Liver (tissue), 9 donors: ENCODE data around the gene ARMC7. TPM values are rescaled to one million over a fixed set of nuclear protein-coding genes. Genes with fewer than 3 reads are reported as not detected.

Source experiments
- DNase-seq: peaks from one replicate; pipeline ENCODE4 v3.0.0-alpha.2; 2017; ENCODE audit warnings: low spot score
- H3K27ac ChIP-seq, 2 donors: one replicate each; pipeline ENCODE4 v1.7.0; 2013; ENCODE audit warnings: inconsistent platforms in 2 of 2, low read length in 2 of 2, control low read depth in 1 of 2, low read depth in 1 of 2, mild to moderate bottlenecking in 1 of 2
- H3K27me3 ChIP-seq, 4 donors: one replicate each; pipeline versions ENCODE4 v1.6.1 to v1.7.0; 2013; ENCODE audit warnings: low read length in 3 of 4, inconsistent platforms in 1 of 4, mild to moderate bottlenecking in 1 of 4, moderate library complexity in 1 of 4; ENCODE audit not compliant: control insufficient read depth in 4 of 4, insufficient read depth in 4 of 4
- H3K36me3 ChIP-seq, 4 donors: one replicate each; pipeline versions ENCODE4 v1.6.1 to v1.7.0; 2013; ENCODE audit warnings: low read length in 3 of 4, mild to moderate bottlenecking in 3 of 4, low read depth in 1 of 4, moderate library complexity in 1 of 4; ENCODE audit not compliant: control insufficient read depth in 4 of 4, insufficient read depth in 3 of 4
- H3K4me1 ChIP-seq, 4 donors: one replicate each; pipeline versions ENCODE4 v1.6.1 to v1.7.0; 2013; ENCODE audit warnings: low read length in 3 of 4, mild to moderate bottlenecking in 3 of 4, moderate library complexity in 1 of 4; ENCODE audit not compliant: control insufficient read depth in 4 of 4, insufficient read depth in 4 of 4
- H3K4me3 ChIP-seq, 3 donors: one replicate each; pipeline versions ENCODE4 v1.6.1 to v1.7.0; 2013; ENCODE audit warnings: low read length in 3 of 3, control low read depth in 1 of 3, low read depth in 1 of 3, mild to moderate bottlenecking in 1 of 3
- H3K9ac ChIP-seq, 2 donors: one replicate each; pipeline ENCODE4 v1.7.0; 2013; ENCODE audit warnings: low read length in 2 of 2, mild to moderate bottlenecking in 2 of 2, moderate library complexity in 2 of 2, control low read depth in 1 of 2, low read depth in 1 of 2
- H3K9me3 ChIP-seq, 4 donors: one replicate each; pipeline versions ENCODE4 v1.6.1 to v1.7.0; 2013; ENCODE audit warnings: low read length in 3 of 4; ENCODE audit not compliant: control insufficient read depth in 4 of 4
- ATF3 ChIP-seq: IDR thresholded peaks from 2 replicates; pipeline ENCODE4 v1.6.1; 2016; ENCODE audit warnings: antibody characterized with exemption
- EGR1 ChIP-seq, 2 donors: IDR thresholded peaks; 2 replicates each; pipeline ENCODE4 v1.6.1; 2016 to 2018; ENCODE audit warnings: antibody characterized with exemption in 2 of 2, low read depth in 2 of 2
- FOXA1 ChIP-seq: IDR thresholded peaks from 2 replicates; pipeline ENCODE4 v1.6.1; 2016; ENCODE audit warnings: antibody characterized with exemption
- GABPA ChIP-seq, 2 donors: IDR thresholded peaks in 1 of 2; conservative IDR thresholded peaks in 1 of 2; 2 replicates each; pipeline ENCODE4 v1.6.1; 2016; ENCODE audit warnings: antibody characterized with exemption in 2 of 2, mild to moderate bottlenecking in 1 of 2, moderate library complexity in 1 of 2
- HNF4A ChIP-seq, 2 donors: conservative IDR thresholded peaks; 2 replicates each; pipeline ENCODE4 v1.6.1; 2016; ENCODE audit warnings: antibody characterized with exemption in 2 of 2, mild to moderate bottlenecking in 2 of 2
- NR2F2 ChIP-seq: IDR thresholded peaks from 2 replicates; pipeline ENCODE4 v1.6.1; 2016; ENCODE audit warnings: antibody characterized with exemption
- REST ChIP-seq: IDR thresholded peaks from 2 replicates; pipeline ENCODE4 v1.6.1; 2016; ENCODE audit warnings: antibody characterized with exemption, mild to moderate bottlenecking
- RXRA ChIP-seq, 2 donors: IDR thresholded peaks; 2 replicates each; pipeline ENCODE4 v1.6.1; 2017 to 2018; ENCODE audit warnings: antibody characterized with exemption in 2 of 2, mild to moderate bottlenecking in 1 of 2
- SP1 ChIP-seq: IDR thresholded peaks from 2 replicates; pipeline ENCODE4 v1.6.1; 2018; ENCODE audit warnings: antibody characterized with exemption, mild to moderate bottlenecking
- TAF1 ChIP-seq: conservative IDR thresholded peaks from 2 replicates; pipeline ENCODE4 v1.6.1; 2016; ENCODE audit warnings: antibody characterized with exemption, mild to moderate bottlenecking
- WGBS: extraction: QIAGEN DNeasy Blood & Tissue Kit; methylation state at CpG from one replicate; pipeline ENCODE4 v1.1.7; 2013; 5-methylcytosine and 5-hydroxymethylcytosine counted together
- polyA plus RNA-seq, 2 donors: library from polyadenylated mRNA; stranded (reverse) in 1 of 2; unstranded in 1 of 2; fragments of 200-250 nt in 1 of 2; fragments of >200 nt in 1 of 2; fragmentation: Nextera tagmentation in 1 of 2; extraction: Ambion mirVana in 1 of 2; gene quantifications; one replicate each; pipeline versions ENCODE4 v1.2.1 to v1.2.3, GENCODE V29; 2013 to 2015
- total RNA-seq, 2 donors: library from RNA; depleted of rRNA; stranded (reverse); fragments of >200 nt; gene quantifications; one replicate each; pipeline ENCODE4 v1.2.3, GENCODE V29; 2014
- TF ChIP-seq, protein P1 (sequence below): fragments of 150-350 bp; IDR thresholded peaks from 2 replicates; pipeline ENCODE4 v1.5.1; 2017; ENCODE audit warnings: improper control_type of control experiment, low read depth, low read length; ENCODE audit not compliant: missing input control
- TF ChIP-seq, protein P2 (sequence below): IDR thresholded peaks from 2 replicates; pipeline ENCODE4 v1.6.1; 2016; ENCODE audit warnings: antibody characterized with exemption
- donor health status: healthy.
- donor health status: healthy.
- donor health status: healthy.
- donor health status: healthy.
- donor health status: healthy.

ARMC7 gene
- total and polyA plus RNA-seq, 4 donors = 1.7 to 6.6 (median 3.7) TPM

- TF ChIP-seq, protein P1, sequence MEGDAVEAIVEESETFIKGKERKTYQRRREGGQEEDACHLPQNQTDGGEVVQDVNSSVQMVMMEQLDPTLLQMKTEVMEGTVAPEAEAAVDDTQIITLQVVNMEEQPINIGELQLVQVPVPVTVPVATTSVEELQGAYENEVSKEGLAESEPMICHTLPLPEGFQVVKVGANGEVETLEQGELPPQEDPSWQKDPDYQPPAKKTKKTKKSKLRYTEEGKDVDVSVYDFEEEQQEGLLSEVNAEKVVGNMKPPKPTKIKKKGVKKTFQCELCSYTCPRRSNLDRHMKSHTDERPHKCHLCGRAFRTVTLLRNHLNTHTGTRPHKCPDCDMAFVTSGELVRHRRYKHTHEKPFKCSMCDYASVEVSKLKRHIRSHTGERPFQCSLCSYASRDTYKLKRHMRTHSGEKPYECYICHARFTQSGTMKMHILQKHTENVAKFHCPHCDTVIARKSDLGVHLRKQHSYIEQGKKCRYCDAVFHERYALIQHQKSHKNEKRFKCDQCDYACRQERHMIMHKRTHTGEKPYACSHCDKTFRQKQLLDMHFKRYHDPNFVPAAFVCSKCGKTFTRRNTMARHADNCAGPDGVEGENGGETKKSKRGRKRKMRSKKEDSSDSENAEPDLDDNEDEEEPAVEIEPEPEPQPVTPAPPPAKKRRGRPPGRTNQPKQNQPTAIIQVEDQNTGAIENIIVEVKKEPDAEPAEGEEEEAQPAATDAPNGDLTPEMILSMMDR = no peak
These were observed 31.3 kb upstream of the ARMC7 start (continued) for GRCh38 chr17:75078284-75079022.

DNA sequence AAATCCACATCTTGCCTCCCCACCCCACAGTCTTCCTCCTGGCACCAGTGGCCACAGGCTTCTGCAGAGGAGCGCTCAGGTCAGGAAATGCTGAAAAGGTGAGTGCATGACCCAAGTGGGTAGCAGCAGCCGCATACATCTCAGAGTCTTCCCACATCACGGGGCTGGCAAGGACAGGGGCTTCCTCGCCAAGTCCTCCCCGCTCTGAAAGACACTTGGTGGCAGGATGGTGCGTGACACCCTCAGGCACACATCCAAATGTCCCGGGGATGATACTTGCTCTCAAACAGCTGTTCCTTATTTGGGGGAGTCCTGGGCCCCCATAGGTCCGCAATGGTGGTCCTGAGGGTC is 30.8 kb upstream of the ARMC7 start:
- peak overlapping the region; percentile 90 to 92 for H3K27ac ChIP-seq
- no peak overlapping the region for H3K9ac ChIP-seq
- H3K9me3 ChIP-seq = no peaks in the 10 kb centered on the region
- DNase-seq = no peak
- no peaks in the 10 kb centered on the region for H3K27me3 ChIP-seq
- TF ChIP-seq NR2F2 (no peak), REST (no peak), HNF4A (conservative IDR thresholded peaks at IDR 0.05) (no peak), FOXA1 (no peak), EGR1 (IDR thresholded peaks at IDR 0.05; ENCODE audit: low read depth in 2 of 2) (no peak)
- no peak overlapping the region for H3K4me3 ChIP-seq
- 76% methylated on average over 8 of the region's 8 CpGs for WGBS
- H3K4me1 ChIP-seq = peaks cover 7 to 47% (median 38%) of the 10 kb centered on the region in 4 donors
- no peaks in the 10 kb centered on the region for H3K36me3 ChIP-seq

GRCh38 chr17:75081611-75082540 is 27.9 kb upstream of the ARMC7 start:
- H3K27me3 ChIP-seq = no peaks in the 10 kb centered on the region
- no peak overlapping the region for H3K27ac ChIP-seq
- H3K9ac ChIP-seq = no peak overlapping the region
- no peaks in the 10 kb centered on the region for H3K9me3 ChIP-seq
- no peaks in the 10 kb centered on the region for H3K36me3 ChIP-seq
- TF ChIP-seq FOXA1 = no peak
- no peak for TF ChIP-seq ATF3
- TF ChIP-seq EGR1 (IDR thresholded peaks at IDR 0.05; ENCODE audit: low read depth in 2 of 2) = no peak
- no peak for TF ChIP-seq GABPA (IDR thresholded peaks at IDR 0.05 in 1 of 2, conservative IDR thresholded peaks at IDR 0.05 in 1 of 2)
- TF ChIP-seq TAF1 = no peak
- TF ChIP-seq, protein P1 = no peak
- no peak for TF ChIP-seq RXRA (IDR thresholded peaks at IDR 0.05)
- no peak for TF ChIP-seq SP1
- TF ChIP-seq, protein P2, sequence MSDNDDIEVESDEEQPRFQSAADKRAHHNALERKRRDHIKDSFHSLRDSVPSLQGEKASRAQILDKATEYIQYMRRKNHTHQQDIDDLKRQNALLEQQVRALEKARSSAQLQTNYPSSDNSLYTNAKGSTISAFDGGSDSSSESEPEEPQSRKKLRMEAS = no peak
- WGBS = 91% methylated on average over 13 of the region's 13 CpGs
- peaks cover 12 to 59% (median 46%) of the 10 kb centered on the region in 4 donors for H3K4me1 ChIP-seq
- no peak overlapping the region for H3K4me3 ChIP-seq
- no peak for DNase-seq
